Astrocyte (in vitro differentiated cells and primary cell): Measurements from ENCODE around the gene PLXNC1. TPM values are rescaled to one million over a fixed set of nuclear protein-coding genes. Genes with fewer than 3 reads are reported as not detected.

ENCODE experiments used
- DNase-seq: peaks from one replicate; pipeline ENCODE4 v3.0.0-alpha.2; 2010; ENCODE audit warnings: low read depth
- FAIRE-seq: peaks from 2 replicates; lab custom pipeline; 2011; peaks lifted over from hg19 to GRCh38; lab: Jason Lieb, UNC
- H2AFZ ChIP-seq: 2 replicates; pipeline ENCODE4 v1.6.0; 2012; ENCODE audit warnings: low read depth, low read length, inconsistent platforms
- H3K27ac ChIP-seq: 2 replicates; pipeline ENCODE4 v1.5.1; 2011; ENCODE audit warnings: low read depth, low read length, inconsistent platforms
- H3K27me3 ChIP-seq: 2 replicates; pipeline ENCODE4 v1.6.0; 2011; ENCODE audit warnings: low read length, inconsistent platforms; ENCODE audit not compliant: insufficient read depth
- H3K36me3 ChIP-seq: 2 replicates; pipeline ENCODE4 v1.5.1; 2011; ENCODE audit warnings: low read length, inconsistent platforms; ENCODE audit not compliant: insufficient read depth
- H3K4me1 ChIP-seq: 2 replicates; pipeline ENCODE4 v1.5.1; 2011; ENCODE audit warnings: low read length, inconsistent platforms; ENCODE audit not compliant: insufficient read depth
- H3K4me2 ChIP-seq: 2 replicates; pipeline ENCODE4 v1.6.0; 2012; ENCODE audit warnings: low read length, inconsistent platforms
- H3K4me3 ChIP-seq: 2 replicates; pipeline ENCODE4 v1.5.1; 2011; ENCODE audit warnings: low read depth, mild to moderate bottlenecking, low read length, inconsistent platforms; ENCODE audit not compliant: insufficient read depth
- H3K79me2 ChIP-seq: 2 replicates; pipeline ENCODE4 v1.6.0; 2012; ENCODE audit warnings: mild to moderate bottlenecking, low read length, inconsistent platforms; ENCODE audit not compliant: insufficient read depth
- H3K9ac ChIP-seq: 2 replicates; pipeline ENCODE4 v1.6.0; 2012; ENCODE audit warnings: mild to moderate bottlenecking, low read length, inconsistent platforms
- H3K9me3 ChIP-seq: 2 replicates; pipeline ENCODE4 v1.5.1; 2012; ENCODE audit warnings: low read depth, mild to moderate bottlenecking, low read length, inconsistent platforms; ENCODE audit not compliant: insufficient read depth
- H4K20me1 ChIP-seq: 2 replicates; pipeline ENCODE4 v1.6.0; 2012; ENCODE audit warnings: low read length, inconsistent platforms; ENCODE audit not compliant: insufficient read depth
- H3K27ac Mint-ChIP-seq: one replicate; pipeline ENCODE4 v1.8.0; 2021; ENCODE audit warnings: mild to moderate bottlenecking, mixed read lengths; ENCODE audit not compliant: unreplicated experiment
- H3K27me3 Mint-ChIP-seq: one replicate; pipeline ENCODE4 v1.8.0; 2021; ENCODE audit warnings: low read depth, mixed read lengths; ENCODE audit not compliant: unreplicated experiment
- H3K36me3 Mint-ChIP-seq: one replicate; pipeline ENCODE4 v1.8.0; 2021; ENCODE audit warnings: low read depth, mixed read lengths; ENCODE audit not compliant: unreplicated experiment
- H3K4me1 Mint-ChIP-seq: one replicate; pipeline ENCODE4 v1.8.0; 2021; ENCODE audit warnings: low read depth, mixed read lengths; ENCODE audit not compliant: unreplicated experiment
- H3K4me3 Mint-ChIP-seq: one replicate; pipeline ENCODE4 v1.8.0; 2021; ENCODE audit warnings: mild to moderate bottlenecking, moderate library complexity, mixed read lengths; ENCODE audit not compliant: unreplicated experiment
- H3K9me3 Mint-ChIP-seq: one replicate; pipeline ENCODE4 v1.8.0; 2021; ENCODE audit warnings: mild to moderate bottlenecking, mixed read lengths; ENCODE audit not compliant: unreplicated experiment
- CTCF ChIP-seq: IDR thresholded peaks from 2 replicates; pipeline ENCODE4 v1.5.1; 2011; ENCODE audit warnings: low read depth, mild to moderate bottlenecking, inconsistent platforms, low read length, moderate library complexity; ENCODE audit not compliant: insufficient read depth
- EZH2 ChIP-seq: IDR thresholded peaks from 2 replicates; pipeline ENCODE4 v1.6.1; 2012; ENCODE audit warnings: mild to moderate bottlenecking, low read length, inconsistent platforms; ENCODE audit not compliant: insufficient read depth
- total RNA-seq: library from RNA; stranded (reverse); gene quantifications from 2 replicates; pipeline ENCODE4 v1.2.1, GENCODE V29; 2021

The PLXNC1 gene
- total RNA-seq, 1 donor from 2014 or later, result 6.9 TPM

GRCh38 chr12:94304012-94304411 lies 155.6 kb downstream of the PLXNC1 start:
- no peak overlapping the region for H2AFZ ChIP-seq
- Mint-ChIP-seq H3K4me3 (no peak overlapping the region), H3K36me3 (peaks cover 24% of the 10 kb centered on the region), H3K27ac (no peak overlapping the region), H3K9me3 (peaks cover 2% of the 10 kb centered on the region), H3K4me1 (peaks cover 25% of the 10 kb centered on the region), H3K27me3 (no peaks in the 10 kb centered on the region)
- H4K20me1 ChIP-seq, result no peaks in the 10 kb centered on the region
- H3K9me3 ChIP-seq, result no peaks in the 10 kb centered on the region
- FAIRE-seq, result no peak
- H3K4me1 ChIP-seq, result peaks cover 14% of the 10 kb centered on the region
- H3K79me2 ChIP-seq, result no peaks in the 10 kb centered on the region
- H3K36me3 ChIP-seq, result peaks cover 3% of the 10 kb centered on the region
- DNase-seq, result no peak
- no peak overlapping the region for H3K9ac ChIP-seq
- H3K27ac ChIP-seq, result no peak overlapping the region
- no peak overlapping the region for H3K4me3 ChIP-seq
- TF ChIP-seq EZH2, result no peak
- no peak for TF ChIP-seq CTCF
- H3K27me3 ChIP-seq, result no peaks in the 10 kb centered on the region
- no peak overlapping the region for H3K4me2 ChIP-seq

DNA sequence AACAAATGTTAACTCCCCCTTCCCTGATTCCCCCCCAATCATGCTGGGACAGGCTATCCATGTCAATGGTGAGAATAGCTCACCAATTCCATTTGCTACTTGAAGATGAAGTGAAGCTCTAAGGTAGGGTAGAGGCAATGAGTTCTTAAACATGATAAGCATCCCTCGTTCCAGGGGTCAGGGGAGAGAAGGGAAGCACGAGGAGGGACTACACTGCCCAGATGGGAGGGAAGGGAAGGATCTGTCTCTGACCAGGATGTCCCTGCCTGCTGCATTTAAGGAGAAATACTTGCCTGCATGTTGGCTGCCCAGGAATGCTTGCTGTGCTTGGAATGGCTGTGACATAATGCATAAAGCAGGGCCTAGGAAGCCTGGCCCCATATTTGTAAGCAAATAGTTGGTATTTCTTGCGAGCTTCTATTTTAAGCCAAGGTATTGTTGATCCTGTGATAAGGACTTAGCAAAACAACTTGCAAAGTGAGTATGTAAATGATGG lies 156.2 kb downstream of the PLXNC1 start:
- Histone ChIP-seq H3K4me1 (peaks cover 14% of the 10 kb centered on the region), H3K27ac (peak overlapping the region; percentile 23), H3K4me2 (peak overlapping the region; percentile 37), H3K79me2 (no peaks in the 10 kb centered on the region), H3K9ac (no peak overlapping the region), H3K4me3 (no peak overlapping the region), H2AFZ (no peak overlapping the region), H4K20me1 (no peaks in the 10 kb centered on the region), H3K27me3 (no peaks in the 10 kb centered on the region), H3K36me3 (peaks cover 3% of the 10 kb centered on the region), H3K9me3 (no peaks in the 10 kb centered on the region)
- Mint-ChIP-seq H3K4me3 (no peak overlapping the region), H3K27ac (peak overlapping the region; percentile 17), H3K4me1 (peaks cover 25% of the 10 kb centered on the region), H3K9me3 (peaks cover 2% of the 10 kb centered on the region), H3K27me3 (no peaks in the 10 kb centered on the region), H3K36me3 (peaks cover 22% of the 10 kb centered on the region)
- FAIRE-seq (no peak), DNase-seq (peak; percentile 85)
- TF ChIP-seq CTCF, result no peak
- TF ChIP-seq EZH2, result no peak

GRCh38 chr12:94305130-94305957 lies 157.0 kb downstream of the PLXNC1 start:
- no peaks in the 10 kb centered on the region for H3K79me2 ChIP-seq
- Mint-ChIP-seq H3K27ac (peak overlapping the region; percentile 55), H3K4me3 (no peak overlapping the region), H3K27me3 (no peaks in the 10 kb centered on the region), H3K36me3 (peaks cover 15% of the 10 kb centered on the region), H3K9me3 (no peaks in the 10 kb centered on the region), H3K4me1 (peaks cover 25% of the 10 kb centered on the region)
- H3K9me3 ChIP-seq, result no peaks in the 10 kb centered on the region
- peak; percentile 95 for DNase-seq
- H2AFZ ChIP-seq, result no peak overlapping the region
- TF ChIP-seq EZH2, result no peak
- no peak for TF ChIP-seq CTCF
- H3K27ac ChIP-seq, result no peak overlapping the region
- H3K27me3 ChIP-seq, result no peaks in the 10 kb centered on the region
- H4K20me1 ChIP-seq, result no peaks in the 10 kb centered on the region
- H3K4me3 ChIP-seq, result no peak overlapping the region
- peaks cover 14% of the 10 kb centered on the region for H3K4me1 ChIP-seq
- H3K36me3 ChIP-seq, result peaks cover 3% of the 10 kb centered on the region
- peak; percentile 20 for FAIRE-seq
- H3K4me2 ChIP-seq, result peak overlapping the region; percentile 37
- no peak overlapping the region for H3K9ac ChIP-seq
